Right renal cortex interstitium (tissue), 3 donors: Measurements from ENCODE around the gene APCDD1. TPM values are rescaled to one million over a fixed set of nuclear protein-coding genes. Genes with fewer than 3 reads are reported as not detected.
"Not testable (repeated sequence)": the region's sequence is repeated elsewhere in the genome, so short reads cannot be mapped to it uniquely, and the experiment has no call there.

Experiments used
- DNase-seq, 3 donors: peaks; one replicate each; pipeline ENCODE4 v3.0.0-alpha.2; 2013; ENCODE audit warnings: low read depth in 3 of 3, low spot score in 2 of 3
- polyA plus RNA-seq, 3 donors: library from polyadenylated mRNA; unstranded; fragments of 120-200 nt; gene quantifications; one replicate each; pipeline ENCODE4 v1.2.1, GENCODE V29; 2013; ENCODE audit not compliant: insufficient read length in 3 of 3

APCDD1 gene
- polyA plus RNA-seq, 3 donors = 57.3 to 126 (median 126) TPM

GRCh38 chr18:10523544-10523943, 69.1 kb downstream of the APCDD1 start:
- DNase-seq = no peak

GRCh38 chr18:10524507-10525370, 70.3 kb downstream of the APCDD1 start:
- no peak for DNase-seq

- no peak for DNase-seq
Observed at GRCh38 chr18:10525371-10525691, 70.9 kb downstream of the APCDD1 start.

DNA sequence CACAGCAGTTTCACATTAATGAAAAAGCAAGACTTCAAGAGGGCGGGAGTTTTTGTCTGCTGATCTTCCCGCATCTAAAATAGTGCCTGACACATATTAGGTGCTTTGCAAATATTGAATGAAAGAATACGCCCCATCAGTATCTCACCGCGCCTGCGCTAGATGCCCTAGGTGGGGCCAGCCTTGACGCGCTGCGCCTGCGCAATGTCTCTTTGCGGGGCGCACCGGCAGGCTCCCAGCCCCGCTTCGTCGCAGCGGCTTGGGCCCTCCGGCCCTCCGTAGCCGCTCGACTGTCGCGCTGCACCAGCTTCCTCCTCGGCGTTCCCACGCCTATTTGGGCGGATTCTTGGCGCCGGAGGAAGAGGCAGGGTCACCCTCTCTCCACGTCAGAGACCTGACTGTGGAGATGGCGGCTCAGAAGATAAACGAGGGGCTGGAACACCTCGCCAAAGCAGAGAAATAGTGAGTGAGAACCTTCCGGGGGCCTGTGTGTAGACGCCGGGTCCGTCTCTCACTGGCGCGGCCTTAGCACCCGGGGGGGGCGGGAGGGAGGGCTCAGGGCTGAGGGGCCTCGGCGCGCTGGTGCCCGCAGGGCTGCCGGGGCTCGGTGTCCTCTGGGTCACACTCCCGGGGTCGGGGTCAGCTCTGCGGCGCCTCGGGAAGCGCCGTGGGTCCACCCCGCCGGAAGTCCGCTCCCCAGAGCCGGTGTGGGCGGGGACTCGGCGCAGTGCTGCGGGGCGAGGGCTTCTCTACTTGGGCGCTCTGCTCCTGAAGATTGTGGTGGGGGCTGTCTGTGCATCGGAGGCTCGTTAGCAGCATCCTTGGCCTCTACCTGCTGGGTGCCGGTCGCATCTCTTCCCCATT, 71.5 kb downstream of the APCDD1 start, which contains the start of gene NAPG:
Gene NAPG (plus strand): TSS at position 331 of the 864 bp plus-strand sequence. CDS start 76 bp downstream, at position 407.
- DNase-seq = peak; percentile 70 to 80 (median 78)

DNA sequence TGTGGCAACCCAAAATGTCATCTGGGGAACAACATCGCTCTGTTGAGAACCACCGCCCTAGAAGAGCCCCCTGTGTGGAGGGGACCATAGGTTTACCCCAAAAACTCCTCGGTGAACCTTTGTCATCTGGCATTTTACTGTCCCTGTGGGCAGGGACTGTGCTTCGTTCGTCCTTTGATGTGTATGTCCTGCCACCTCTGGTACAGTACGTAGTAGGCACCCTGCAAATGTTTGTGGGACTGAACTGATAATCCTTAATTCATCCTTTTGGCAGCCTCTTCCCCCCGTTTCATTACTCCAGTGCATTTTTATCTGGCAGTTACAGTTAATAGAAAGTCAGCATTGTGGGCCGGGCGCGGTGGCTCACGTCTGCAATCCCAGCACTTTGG, 72.1 kb downstream of the APCDD1 start:
- no peak for DNase-seq

GRCh38 chr18:10528439-10528838, 74.0 kb downstream of the APCDD1 start:
- DNase-seq = no peak

GRCh38 chr18:10530002-10530401, 75.6 kb downstream of the APCDD1 start:
- DNase-seq = no peak

DNA sequence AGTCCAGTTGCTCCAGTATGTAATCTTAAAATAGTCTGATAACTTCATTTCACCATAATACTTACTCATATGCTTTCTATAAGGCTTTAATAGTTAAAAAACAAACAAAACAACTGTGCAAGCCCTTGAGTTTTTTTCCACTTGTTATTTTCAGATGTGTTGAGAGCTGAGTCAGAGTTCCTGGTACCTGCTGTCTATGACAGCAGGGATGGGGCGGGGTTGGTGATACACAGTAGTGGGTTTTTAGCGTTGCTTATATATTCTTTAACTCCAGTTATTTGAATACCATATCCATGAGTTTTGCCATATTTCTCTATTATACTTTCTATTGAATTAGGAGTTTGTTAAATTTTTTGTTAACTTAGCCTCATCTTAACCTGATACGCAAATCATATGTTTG, 76.4 kb downstream of the APCDD1 start:
- no peak for DNase-seq

DNA sequence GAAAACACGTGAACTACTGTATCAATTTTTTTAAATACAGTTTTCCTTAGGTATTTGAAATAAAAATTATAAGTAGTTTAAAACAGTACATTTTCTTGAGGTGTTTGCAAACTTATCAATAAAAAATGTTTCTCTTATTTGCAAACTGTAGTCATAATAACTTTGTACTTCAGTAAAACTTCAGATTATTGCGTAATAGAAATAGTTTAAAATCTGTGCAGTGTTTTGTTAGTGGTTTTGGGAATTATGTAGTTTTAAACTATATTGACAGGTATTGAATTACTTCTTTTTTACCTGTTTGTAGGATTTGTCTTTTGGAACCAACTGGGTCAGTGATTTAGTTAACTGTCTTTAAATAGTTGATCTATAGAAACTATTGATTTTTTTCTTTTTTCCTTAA, 78.7 kb downstream of the APCDD1 start:
- no peak for DNase-seq

- no peak for DNase-seq
Observed at GRCh38 chr18:10536280-10536679, 81.8 kb downstream of the APCDD1 start.

DNA sequence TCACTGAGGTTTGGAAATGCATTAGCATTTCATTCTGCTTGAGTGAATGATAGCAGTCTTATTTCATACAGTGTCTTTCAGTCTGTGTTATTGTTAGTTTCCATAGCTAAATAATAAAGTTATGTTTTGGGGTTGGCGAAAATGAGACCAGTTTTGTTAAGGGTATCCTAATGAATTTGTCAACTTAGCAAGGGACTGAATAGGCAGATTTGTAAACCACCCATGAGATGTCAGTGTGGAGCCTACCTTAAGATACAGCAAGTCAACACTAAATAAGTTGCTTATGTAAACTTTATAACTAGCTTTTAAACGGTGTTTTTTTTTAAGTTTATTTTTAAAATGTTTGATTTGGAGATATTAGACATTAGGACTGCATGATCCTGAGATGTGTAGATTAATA, 83.3 kb downstream of the APCDD1 start:
- DNase-seq = no peak

DNA sequence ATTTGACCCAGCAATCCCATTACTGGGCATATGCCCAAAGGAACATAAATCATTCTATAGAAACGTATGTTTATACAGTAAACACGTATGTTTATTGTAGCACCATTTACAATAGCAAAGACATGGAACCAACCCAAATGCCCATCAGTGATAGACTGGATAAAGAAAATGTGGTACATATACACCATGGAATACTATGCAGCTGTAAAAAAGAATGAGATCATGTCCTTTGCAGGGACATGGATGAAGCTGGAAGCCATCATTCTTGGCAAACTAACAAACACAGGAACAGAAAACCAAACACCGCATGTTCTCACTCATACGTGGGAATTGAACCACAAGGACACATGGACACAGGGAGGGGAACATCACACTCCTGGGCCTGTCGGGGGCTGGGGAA, 84.7 kb downstream of the APCDD1 start:
- not testable (repeated sequence) for DNase-seq

Other genes with a start within 250 kb of the APCDD1 start
- 10 to 100 TPM; 18.8 to 20.8 (median 19.1) TPM for gene NAPG, start 71.4 kb downstream of the APCDD1 start, polyA plus RNA-seq